HG02885 (cell line): ENCODE results near the gene OR2T1.
"Not testable (repeated sequence)": the region's sequence is repeated elsewhere in the genome, so short reads cannot be mapped to it uniquely, and the experiment has no call there.

Experiments
- ATAC-seq: cut with Tn5 transposase; IDR thresholded peaks from one replicate; pipeline ENCODE4 v1.9.1; 2021; ENCODE audit warnings: mild to moderate bottlenecking; ENCODE audit not compliant: unreplicated experiment, poor library complexity

Gene OR2T1

DNA sequence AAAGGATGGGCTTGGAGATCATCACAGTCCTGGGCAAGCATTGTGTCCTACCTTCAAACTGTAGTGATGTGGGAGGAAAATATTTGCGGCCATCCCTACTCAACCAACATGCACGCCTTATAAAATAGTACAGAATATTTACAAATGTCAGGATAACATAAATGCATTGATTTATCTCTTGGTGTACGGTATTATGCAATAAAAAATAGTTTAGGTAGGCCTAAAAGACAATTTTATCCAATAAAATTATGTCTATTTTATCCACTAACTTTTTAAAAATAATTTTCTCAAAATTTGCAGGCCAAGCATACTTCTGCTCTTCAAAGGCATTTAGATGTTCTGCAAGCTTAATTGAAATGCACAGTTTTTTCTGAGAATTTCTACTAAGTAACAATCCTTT, at the start of gene OR2T1:
Gene OR2T1, plus strand, starts transcription at position 301 of the 400 bp plus-strand sequence. CDS start 3,100 bp downstream, outside the sequence.
- no peak for ATAC-seq

DNA sequence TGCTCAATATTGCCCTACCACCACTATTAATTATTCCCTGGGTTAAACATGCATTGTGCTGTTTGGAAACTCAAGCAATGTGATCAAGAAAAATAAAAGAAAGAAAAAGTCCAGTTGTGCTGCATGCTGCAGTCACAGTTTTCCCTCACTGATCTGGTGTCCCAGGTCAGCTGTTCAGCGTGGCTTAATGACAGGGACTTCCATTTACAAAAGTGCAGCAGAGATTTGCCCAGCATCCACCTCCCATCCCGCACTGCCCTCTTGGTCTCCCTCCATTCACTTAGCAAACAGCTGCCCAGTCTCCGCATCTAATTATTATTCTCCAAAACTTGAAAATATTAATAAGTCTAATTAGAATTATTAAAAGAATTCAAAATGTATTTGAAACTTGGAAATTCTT, 43.4 kb upstream of the OR2T1 start:
- ATAC-seq, result no peak

- ATAC-seq, result no peak
Observed at GRCh38 chr1:248361121-248361715, 41.6 kb upstream of the OR2T1 start, which contains the start of gene OR2T4. TSS of gene OR2T4 (plus strand) at chr1:248361665. CDS start at chr1:248361665, 0 bp downstream.

- peak; percentile 56 for ATAC-seq
Observed at GRCh38 chr1:248366609-248367008, 36.2 kb upstream of the OR2T1 start.

GRCh38 chr1:248372394-248372793, 30.5 kb upstream of the OR2T1 start:
- ATAC-seq, result peak; percentile 44

DNA sequence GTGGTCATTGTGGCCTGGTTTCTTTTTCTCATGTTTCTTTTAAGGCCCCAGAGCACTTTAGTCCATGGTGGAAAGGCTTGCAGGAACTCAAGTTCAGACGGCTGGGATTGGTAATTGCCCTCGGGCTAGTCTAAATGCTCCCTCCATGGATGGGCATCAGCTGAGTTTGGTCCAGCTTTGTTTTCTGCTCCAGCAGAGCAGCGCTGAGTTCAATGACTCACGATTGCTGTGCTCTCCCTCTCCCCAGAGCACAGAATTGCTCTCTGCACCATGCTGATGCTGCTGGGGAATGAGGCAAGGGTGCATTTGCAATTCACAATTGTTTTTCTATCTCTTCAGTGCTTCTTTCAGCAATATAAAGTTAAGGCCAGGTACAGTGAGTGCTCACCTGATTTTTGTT, 29.1 kb upstream of the OR2T1 start:
- ATAC-seq, result no peak

GRCh38 chr1:248375446-248375845, 27.4 kb upstream of the OR2T1 start, which contains the start of gene OR2T6:
TSS of gene OR2T6 (plus strand) at chr1:248375746. CDS start at chr1:248387609, 11,863 bp downstream.
- ATAC-seq, result no peak

GRCh38 chr1:248376916-248377315, 25.9 kb upstream of the OR2T1 start:
- peak; percentile 41 for ATAC-seq

GRCh38 chr1:248380854-248381253, 22.0 kb upstream of the OR2T1 start:
- no peak for ATAC-seq

- no peak for ATAC-seq
Observed at GRCh38 chr1:248388426-248388825, 14.4 kb upstream of the OR2T1 start.

- no peak for ATAC-seq
Observed at GRCh38 chr1:248393050-248393449, 9.8 kb upstream of the OR2T1 start.

DNA sequence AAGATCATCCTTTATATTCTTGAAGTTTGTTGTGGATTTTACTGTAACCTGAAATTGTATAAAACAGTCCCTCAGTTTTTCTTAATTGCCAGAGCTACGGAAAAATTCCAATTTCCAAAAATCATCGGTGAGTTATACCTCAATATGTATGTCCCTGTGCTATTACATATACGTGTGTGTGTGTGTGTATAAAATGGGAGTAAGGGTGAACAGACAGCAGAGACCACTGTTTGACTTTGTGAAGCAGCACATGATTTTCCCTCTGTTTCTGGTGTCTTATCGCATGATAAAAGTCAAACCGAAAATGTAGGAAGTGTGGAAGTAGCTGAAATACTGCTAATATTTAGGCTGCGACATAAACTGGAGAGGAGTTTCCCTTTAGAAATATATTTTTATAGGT, 1.2 kb downstream of the OR2T1 start:
- peak; percentile 36 for ATAC-seq

GRCh38 chr1:248406721-248407692, 4.2 kb downstream of the OR2T1 start:
- ATAC-seq, result peak; percentile 62

DNA sequence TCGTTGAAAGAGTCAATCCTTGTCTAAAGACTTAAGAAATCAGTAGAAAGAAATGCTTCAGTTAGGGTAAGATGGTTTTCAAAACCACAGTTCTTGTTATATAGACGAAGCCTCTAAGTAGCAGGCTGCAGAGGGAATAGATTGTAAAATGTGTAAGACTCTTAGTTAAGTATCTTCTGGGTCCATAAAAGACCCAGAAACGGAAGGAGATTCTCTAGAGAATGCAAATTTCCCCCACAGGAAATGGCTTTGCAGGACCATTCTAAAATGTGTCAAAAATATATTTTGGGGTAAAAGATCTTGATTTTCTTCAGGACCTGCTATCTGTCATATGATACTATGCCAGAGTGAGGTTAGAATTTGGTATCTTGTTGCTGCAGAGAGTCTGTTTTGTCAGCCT, 13.4 kb downstream of the OR2T1 start:
- no peak for ATAC-seq

DNA sequence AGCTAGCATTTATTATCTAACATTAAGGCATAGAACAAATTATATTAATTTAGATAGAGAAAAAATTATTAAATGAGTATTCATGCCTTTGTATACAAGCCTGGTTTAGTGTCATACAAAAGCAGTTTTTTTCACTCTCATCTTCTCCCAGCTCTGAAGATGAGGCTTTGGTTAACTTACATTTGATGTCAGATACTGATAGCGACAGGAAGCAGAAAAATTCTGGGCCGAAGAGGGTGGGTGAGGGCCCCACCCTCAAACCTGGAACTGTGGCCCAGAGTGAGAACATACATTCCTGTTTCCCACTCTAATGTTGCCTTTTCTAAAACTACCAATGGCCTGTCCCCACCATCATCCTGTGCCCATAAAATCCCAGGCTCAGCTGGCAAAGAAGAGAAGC, 15.0 kb downstream of the OR2T1 start:
- ATAC-seq, result no peak

- no peak for ATAC-seq
Observed at GRCh38 chr1:248421384-248421783, 18.5 kb downstream of the OR2T1 start.

DNA sequence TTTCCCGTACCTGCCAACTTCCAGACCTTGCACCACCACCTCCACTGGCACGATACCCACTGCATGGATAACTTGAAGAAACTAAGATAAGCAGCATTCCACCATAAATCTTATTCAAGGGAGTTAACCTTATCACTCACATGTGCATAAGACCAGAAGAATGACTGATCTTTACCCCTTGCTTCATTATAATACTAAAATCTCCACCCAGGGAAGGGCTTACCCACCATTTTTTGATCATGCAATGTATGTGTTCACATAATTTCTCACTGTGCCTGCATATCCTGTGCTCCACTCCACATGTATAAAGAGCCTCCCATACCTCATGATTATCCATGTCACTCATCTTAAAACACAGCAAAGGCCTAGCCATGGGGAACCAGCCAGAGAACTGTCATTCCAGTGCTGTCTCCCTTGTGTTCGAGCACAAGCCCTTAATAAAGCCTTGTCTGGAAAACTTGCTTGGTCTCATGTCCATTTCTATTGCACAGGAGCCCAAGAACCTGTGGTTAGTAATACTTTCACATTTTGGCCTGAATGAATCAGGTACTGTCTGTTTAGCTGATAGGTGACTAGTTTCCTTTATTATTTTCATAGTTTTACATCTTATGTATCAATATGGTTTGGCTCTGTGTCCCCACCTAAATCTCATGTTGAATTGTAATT, 24.8 kb downstream of the OR2T1 start:
- peak; percentile 45 for ATAC-seq

DNA sequence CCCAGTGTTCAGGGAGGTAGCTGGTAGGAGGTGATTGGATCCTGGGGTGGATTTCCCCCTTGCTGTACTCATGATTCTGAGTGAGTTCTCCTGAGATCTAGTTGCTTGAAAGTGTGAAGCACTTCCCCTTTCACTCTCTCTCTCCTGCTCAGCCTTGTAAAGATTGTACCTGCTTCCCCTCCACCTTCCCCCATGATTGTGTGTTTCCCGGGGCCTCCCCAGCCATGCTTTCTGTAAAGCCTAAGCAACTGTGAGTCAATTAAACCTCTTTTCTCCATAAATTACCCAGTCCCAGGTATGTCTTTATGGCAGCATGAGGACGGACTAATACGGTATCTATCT, 25.3 kb downstream of the OR2T1 start:
- peak; percentile 99 for ATAC-seq

- ATAC-seq, result not testable (repeated sequence)
Observed at GRCh38 chr1:248431683-248432082, 28.8 kb downstream of the OR2T1 start.

DNA sequence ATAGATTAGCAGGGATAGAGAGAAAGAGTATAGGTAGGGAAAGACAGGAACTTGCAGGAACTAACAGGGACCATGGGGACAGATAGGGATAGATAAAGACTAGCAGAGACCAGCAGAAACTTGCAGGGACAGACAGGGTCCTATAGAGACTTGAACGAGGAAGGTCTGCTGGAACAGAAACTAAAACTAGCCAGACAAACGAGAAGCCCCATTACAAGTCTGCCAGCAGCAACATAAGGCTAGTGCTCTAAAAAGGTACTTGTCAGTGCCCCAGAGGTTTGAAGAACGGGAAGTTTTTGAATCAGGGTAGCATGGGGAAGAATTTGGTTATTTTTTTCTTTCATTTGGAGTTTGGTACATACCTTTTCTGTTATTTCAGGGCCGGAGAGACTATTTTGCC, 29.4 kb downstream of the OR2T1 start:
- ATAC-seq, result not testable (repeated sequence)
